SK-N-SH treated with all-trans-retinoic acid at 6 μM for 48 hours (cell line): ENCODE results near the gene FDX2.

Source experiments
- CSDC2 ChIP-seq: fragments of 250-450 bp; sonication (Bioruptor Pico); IDR thresholded peaks from 2 replicates; pipeline ENCODE4 v1.5.0; 2020; ENCODE audit warnings: mild to moderate bottlenecking, moderate library complexity
- CSRNP3 ChIP-seq: fragments of 250-450 bp; sonication (Bioruptor Pico); IDR thresholded peaks from 2 replicates; pipeline ENCODE4 v1.5.1; 2021; ENCODE audit warnings: mild to moderate bottlenecking, moderate library complexity
- ESRRG ChIP-seq: fragments of 250-450 bp; sonication (Bioruptor Pico); IDR thresholded peaks from 2 replicates; pipeline ENCODE4 v1.6.1; 2021; ENCODE audit warnings: mild to moderate bottlenecking
- GLIS3 ChIP-seq: fragments of 250-450 bp; sonication (Bioruptor Pico); IDR thresholded peaks from 2 replicates; pipeline ENCODE4 v1.5.0; 2020; ENCODE audit warnings: mild to moderate bottlenecking, moderate library complexity
- ISL1 ChIP-seq: fragments of 250-450 bp; sonication (Bioruptor Pico); IDR thresholded peaks from 2 replicates; pipeline ENCODE4 v2.1.2; 2022; ENCODE audit warnings: mild to moderate bottlenecking, moderate library complexity
- PPARA ChIP-seq: fragments of 250-450 bp; sonication (Bioruptor Pico); IDR thresholded peaks from 2 replicates; pipeline ENCODE4 v1.5.0; 2020; ENCODE audit warnings: mild to moderate bottlenecking, borderline replicate concordance
- RARB ChIP-seq: fragments of 250-450 bp; sonication (Bioruptor Pico); IDR thresholded peaks from 2 replicates; pipeline ENCODE4 v1.8.0; 2021; ENCODE audit warnings: mild to moderate bottlenecking, moderate library complexity
- TOX ChIP-seq: fragments of 250-450 bp; sonication (Bioruptor Pico); IDR thresholded peaks from 2 replicates; pipeline ENCODE4 v1.8.0; 2021; ENCODE audit warnings: mild to moderate bottlenecking, moderate library complexity, borderline replicate concordance
- ZC3H10 ChIP-seq: fragments of 250-450 bp; sonication (Bioruptor Pico); IDR thresholded peaks from 2 replicates; pipeline ENCODE4 v1.5.1; 2021; ENCODE audit warnings: mild to moderate bottlenecking, moderate library complexity
- ZFP3 ChIP-seq: fragments of 250-450 bp; sonication (Bioruptor Pico); IDR thresholded peaks from 2 replicates; pipeline ENCODE4 v1.5.0; 2020; ENCODE audit warnings: mild to moderate bottlenecking, moderate library complexity

- TF ChIP-seq ZC3H10 (no peak), ISL1 (CRISPR knock-in tag) (no peak), ZFP3 (CRISPR knock-in tag) (no peak), TOX (CRISPR knock-in tag) (no peak), CSDC2 (no peak), CSRNP3 (no peak), ESRRG (CRISPR knock-in tag) (no peak), RARB (CRISPR knock-in tag) (no peak), PPARA (no peak), GLIS3 (no peak)
Measured at GRCh38 chr19:10268071-10268470, 47.7 kb downstream of the FDX2 start.
